Heart left ventricle (tissue), 13 donors: Measurements from ENCODE around the gene JPH2.

Experiments
- POLR2A ChIP-seq, 2 donors: fragments of 450-650 bp; IDR thresholded peaks; one replicate each; pipeline ENCODE4 v1.6.1; 2017; ENCODE audit warnings: antibody characterized with exemption in 2 of 2, mild to moderate bottlenecking in 2 of 2, moderate library complexity in 2 of 2
- TF ChIP-seq, protein P1 (sequence below), 12 donors: fragments of 200-600 bp; sonication (generic) in 4 of 12; IDR thresholded peaks; one replicate each; pipeline versions ENCODE4 v1.5.0 to v1.8.0; 2018 to 2022; ENCODE audit warnings: antibody characterized with exemption in 12 of 12, mild to moderate bottlenecking in 5 of 12
- donor health status: ischemic (EF 13 %, LVEDD 7.1; RV severe dilation, severe dysfunction).
- donor health status: DM: no; HTN: yes; CAD: no.
- donor health status: DM: no; HTN: no; CAD: no.
- donor health status: ischemic (EF 25% LVEDD 6.9; RV normal size, moderate dysfunction).
- donor health status: ischemic (EF 25% LVEDD 5.7; RV mildly dilated, moderate dysfunction).
- donor health status: ischemic (EF 35%, LVEDD 5.7; RV mildly dilated, moderate dysfunction).
- donor health status: nonischemic (EF 11% LVEDD 7.7; RV severe dilation, severe dysfunction).
- donor health status: DM: yes; HTN: yes; CAD: no.
- donor health status: PGD.
- donor health status: ischemic (EF 29% LVEDD 5.4; RV normal size, mild dysfunction).
- donor health status: nonischemic (EF 23%, LVEDD 6.1; RV moderate dilation, normal function).

DNA sequence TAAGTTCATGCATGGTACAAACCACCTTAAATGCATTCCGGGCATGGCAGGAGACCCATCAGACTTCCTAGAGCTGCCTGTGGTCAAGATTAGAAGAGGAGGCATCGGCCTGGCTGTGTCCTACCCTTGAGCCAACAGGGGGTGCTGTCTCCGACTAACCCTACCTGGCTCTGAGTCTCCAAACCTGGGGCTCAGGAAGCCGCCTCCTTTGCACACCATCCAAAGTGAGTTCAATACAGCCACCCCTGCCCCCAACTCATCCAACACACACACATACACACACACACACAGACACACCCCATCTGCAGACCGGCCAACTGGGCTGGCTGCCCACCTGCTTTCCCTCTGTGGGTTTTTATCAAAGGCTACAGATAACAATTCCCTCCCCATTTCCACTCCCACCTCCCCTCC, 77.0 kb downstream of the JPH2 start:
- TF ChIP-seq, protein P1, sequence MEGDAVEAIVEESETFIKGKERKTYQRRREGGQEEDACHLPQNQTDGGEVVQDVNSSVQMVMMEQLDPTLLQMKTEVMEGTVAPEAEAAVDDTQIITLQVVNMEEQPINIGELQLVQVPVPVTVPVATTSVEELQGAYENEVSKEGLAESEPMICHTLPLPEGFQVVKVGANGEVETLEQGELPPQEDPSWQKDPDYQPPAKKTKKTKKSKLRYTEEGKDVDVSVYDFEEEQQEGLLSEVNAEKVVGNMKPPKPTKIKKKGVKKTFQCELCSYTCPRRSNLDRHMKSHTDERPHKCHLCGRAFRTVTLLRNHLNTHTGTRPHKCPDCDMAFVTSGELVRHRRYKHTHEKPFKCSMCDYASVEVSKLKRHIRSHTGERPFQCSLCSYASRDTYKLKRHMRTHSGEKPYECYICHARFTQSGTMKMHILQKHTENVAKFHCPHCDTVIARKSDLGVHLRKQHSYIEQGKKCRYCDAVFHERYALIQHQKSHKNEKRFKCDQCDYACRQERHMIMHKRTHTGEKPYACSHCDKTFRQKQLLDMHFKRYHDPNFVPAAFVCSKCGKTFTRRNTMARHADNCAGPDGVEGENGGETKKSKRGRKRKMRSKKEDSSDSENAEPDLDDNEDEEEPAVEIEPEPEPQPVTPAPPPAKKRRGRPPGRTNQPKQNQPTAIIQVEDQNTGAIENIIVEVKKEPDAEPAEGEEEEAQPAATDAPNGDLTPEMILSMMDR (IDR thresholded peaks at IDR 0.05), result peak in 7 of 12 donors; percentile 8 to 40 (median 19)
- no peak for TF ChIP-seq POLR2A (IDR thresholded peaks at IDR 0.05)
